Stimulated activated CD8-positive, alpha-beta memory T cell treated with anti-CD3 and anti-CD28 coated beads, Interleukin-7, amount 100 ng/mL, for 1 hour (primary cell): ENCODE measurements around the gene STRA6.

Experiments used
- DNase-seq, 2 donors: peaks; one replicate each; pipeline ENCODE4 v3.0.0-alpha.2; 2020; ENCODE audit warnings: low read depth in 2 of 2

Gene STRA6

GRCh38 chr15:74180881-74181602, 21.5 kb downstream of the STRA6 start:
- DNase-seq = no peak

DNA sequence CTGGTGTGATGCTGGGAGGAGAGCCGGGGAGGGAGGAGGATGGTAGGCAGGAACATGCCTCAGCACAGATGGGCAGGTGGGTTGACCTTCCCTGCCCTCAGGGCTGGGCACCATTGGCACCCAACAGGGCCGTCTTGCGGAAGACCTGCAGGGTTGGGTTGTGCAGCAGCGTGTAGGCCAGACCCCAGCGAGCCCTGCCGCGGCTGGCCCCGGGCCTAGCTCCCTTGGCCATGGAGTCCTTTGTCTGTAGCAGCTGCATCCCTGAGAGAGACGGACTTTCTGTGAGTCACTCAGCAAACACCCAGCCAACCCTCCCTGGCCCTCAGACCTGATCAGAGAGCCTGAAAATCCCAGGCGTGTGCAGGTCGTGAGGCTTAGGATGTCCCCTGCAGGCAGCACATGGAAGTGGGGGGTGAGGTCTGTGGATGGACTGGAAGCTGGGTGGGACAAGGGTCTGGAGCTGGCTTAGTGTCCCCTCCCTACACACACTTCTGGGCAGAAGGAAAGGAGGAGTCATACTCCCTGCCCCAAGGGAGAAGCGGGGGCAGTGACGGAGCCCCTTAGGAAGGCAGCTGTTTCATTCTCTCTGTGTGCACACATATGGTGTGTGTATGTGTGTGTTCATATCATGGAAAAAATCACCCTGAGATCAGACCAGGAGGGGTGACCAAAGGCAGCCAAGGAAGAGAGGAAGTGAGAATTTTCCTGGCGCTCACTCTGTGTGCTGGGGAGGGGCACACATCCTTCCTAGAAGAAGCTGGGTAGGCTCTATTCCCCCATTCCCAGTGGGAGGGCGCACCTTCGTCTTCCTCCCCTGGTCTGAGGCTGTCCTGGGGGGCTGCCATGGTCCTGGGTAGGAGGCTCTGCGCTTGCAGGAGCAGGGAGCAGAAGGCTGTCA, 22.4 kb downstream of the STRA6 start:
- DNase-seq = no peak

GRCh38 chr15:74179101-74179841, 23.3 kb downstream of the STRA6 start:
- no peak for DNase-seq

DNA sequence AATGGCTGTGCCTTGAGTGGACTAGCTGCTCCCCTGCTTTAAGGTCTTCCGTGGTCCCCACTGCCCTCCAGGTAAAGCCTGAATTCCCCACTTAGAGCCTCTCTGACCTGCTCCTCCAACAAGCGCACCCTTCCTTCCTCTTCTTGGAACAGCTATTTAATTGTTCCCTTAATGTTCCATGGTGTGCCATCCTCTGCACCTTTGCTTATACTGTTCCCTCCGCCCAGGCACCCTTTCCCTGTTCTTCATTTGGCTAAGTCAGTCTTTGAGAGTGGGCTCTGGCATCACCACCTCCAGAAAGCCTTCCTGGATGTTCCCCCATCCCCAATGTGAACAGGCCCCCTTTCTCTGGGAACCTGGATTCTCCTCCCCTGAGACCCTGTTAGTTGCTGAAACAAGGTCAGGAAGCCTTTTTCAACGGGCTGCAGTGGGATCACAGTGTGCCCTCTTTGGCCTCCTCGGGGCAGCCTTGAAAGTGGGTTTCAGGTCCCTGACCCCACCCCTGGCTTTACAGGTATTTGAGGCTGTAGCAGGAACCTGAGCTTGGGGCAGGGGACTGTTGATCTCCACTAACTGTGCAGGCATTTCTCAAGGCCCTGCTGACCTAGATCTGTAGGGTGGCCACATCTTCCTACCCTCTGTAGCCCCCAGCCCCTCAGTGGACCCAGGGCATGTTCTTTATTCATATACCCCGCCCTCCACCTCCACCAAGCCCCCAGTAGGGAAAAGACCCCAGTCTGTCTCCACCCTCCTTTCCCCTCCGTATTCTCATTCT, 24.1 kb downstream of the STRA6 start:
- no peak for DNase-seq

- no peak for DNase-seq
Measured at GRCh38 chr15:74176262-74177214, 26.0 kb downstream of the STRA6 start.

DNA sequence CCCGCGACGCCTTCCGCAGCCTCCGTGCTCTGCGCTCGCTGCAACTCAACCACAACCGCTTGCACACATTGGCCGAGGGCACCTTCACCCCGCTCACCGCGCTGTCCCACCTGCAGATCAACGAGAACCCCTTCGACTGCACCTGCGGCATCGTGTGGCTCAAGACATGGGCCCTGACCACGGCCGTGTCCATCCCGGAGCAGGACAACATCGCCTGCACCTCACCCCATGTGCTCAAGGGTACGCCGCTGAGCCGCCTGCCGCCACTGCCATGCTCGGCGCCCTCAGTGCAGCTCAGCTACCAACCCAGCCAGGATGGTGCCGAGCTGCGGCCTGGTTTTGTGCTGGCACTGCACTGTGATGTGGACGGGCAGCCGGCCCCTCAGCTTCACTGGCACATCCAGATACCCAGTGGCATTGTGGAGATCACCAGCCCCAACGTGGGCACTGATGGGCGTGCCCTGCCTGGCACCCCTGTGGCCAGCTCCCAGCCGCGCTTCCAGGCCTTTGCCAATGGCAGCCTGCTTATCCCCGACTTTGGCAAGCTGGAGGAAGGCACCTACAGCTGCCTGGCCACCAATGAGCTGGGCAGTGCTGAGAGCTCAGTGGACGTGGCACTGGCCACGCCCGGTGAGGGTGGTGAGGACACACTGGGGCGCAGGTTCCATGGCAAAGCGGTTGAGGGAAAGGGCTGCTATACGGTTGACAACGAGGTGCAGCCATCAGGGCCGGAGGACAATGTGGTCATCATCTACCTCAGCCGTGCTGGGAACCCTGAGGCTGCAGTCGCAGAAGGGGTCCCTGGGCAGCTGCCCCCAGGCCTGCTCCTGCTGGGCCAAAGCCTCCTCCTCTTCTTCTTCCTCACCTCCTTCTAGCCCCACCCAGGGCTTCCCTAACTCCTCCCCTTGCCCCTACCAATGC, 27.1 kb downstream of the STRA6 start:
- no peak for DNase-seq

GRCh38 chr15:74174958-74175253, 27.7 kb downstream of the STRA6 start:
- DNase-seq = no peak

DNA sequence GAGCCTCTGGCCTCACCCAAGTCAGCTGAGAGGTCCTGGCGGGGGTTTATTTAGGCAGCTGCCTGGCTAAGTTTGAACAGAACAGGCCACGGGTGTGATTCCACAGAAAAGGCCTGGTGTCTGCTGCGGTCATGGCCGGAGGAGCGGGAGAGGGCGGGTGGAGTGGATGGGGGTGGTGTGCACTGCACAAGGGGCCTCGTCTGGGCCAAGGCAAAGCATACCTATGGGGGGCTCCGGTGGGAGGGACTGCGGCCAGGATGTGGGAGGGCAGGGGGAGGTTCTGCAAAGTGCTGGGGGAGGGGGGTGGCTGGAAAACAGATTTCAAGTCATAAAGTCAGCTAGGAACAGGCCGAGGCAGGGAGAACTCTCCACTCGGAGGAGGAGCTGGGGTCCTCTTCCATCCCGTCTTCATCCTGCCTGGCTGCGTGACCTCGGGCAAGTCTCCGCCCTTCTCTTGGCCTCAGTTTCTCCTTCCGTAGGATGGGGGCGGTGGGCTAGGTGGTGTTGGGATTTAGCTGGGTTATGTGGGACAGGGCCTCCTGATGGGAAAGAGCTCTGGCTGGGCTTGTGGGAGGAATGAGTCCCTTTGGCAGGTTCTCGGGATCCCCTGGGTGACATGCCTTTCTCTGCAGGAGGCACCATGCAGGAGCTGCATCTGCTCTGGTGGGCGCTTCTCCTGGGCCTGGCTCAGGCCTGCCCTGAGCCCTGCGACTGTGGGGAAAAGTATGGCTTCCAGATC, 28.2 kb downstream of the STRA6 start:
- DNase-seq = no peak

- no peak for DNase-seq
Measured at GRCh38 chr15:74173380-74174218, 29.0 kb downstream of the STRA6 start, which contains the start of gene ISLR. TSS of gene ISLR (plus strand) at chr15:74173710. CDS start at chr15:74174859, 1,149 bp downstream.

DNA sequence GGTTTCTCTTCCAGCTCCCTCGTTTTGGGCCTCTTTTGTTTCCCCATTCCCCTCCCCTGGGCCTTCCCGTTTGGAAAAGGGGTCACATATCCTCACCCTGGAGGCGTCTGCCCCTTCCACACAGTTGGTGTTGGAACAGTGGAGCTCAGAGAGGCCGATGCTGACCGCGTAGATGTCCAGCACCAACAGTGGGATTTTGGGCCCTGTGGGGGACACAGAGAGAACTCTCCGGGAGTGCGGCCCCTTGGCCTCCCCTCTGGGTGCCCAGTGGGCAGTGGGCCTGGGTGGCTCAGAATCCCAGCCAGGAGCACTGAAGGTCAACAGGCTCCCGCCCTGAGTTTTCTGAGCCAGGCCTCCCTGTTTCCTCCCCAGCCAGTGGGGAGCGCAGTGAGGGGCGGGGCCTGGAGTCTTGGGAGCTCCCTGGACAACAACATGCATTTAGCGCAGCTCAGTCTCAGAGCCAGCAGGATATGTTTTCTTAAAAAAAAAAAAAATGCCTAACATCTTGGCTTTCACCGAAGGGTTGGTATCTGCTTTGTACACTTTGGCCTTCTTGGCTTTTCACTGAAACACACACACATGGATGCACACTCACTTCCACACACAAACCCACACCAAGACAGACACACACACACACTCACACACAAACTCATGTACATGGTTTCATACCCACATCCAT, 29.7 kb downstream of the STRA6 start:
- no peak for DNase-seq

- no peak for DNase-seq
Measured at GRCh38 chr15:74171965-74172541, 30.5 kb downstream of the STRA6 start.

DNA sequence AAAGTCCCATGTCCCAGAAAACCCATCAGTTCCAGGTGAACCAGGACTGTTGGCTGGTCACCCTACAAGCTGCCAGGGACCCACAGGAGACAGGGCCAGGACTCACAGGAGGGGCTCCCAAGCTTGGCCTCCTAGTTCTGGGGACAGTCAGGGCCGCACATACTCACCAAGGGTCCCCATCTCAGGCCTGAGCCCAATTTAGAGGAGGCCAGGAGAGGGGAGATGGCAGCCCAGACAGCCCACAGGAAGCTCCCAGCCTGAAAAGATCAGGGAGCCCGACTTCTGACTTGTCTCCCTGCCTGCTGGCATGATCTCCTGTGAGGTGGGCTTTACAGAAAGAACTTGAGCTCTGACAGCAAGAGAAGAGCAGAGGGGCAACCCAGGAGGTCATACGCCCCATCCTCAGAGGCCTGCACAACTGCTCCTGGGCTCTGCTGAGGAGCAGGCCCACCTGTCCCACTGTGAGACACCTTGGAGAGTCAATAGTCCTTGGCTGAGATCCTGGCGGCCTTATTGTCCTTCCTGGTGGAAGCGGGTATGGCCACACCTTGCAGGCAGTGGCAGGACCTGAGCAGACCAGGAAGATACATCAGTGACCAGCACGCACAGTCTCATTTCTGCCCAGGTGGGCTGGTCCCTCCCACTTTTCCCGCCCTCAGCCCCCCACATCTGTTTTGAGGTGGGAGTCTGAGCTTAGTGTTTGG, 31.6 kb downstream of the STRA6 start:
- no peak for DNase-seq

DNA sequence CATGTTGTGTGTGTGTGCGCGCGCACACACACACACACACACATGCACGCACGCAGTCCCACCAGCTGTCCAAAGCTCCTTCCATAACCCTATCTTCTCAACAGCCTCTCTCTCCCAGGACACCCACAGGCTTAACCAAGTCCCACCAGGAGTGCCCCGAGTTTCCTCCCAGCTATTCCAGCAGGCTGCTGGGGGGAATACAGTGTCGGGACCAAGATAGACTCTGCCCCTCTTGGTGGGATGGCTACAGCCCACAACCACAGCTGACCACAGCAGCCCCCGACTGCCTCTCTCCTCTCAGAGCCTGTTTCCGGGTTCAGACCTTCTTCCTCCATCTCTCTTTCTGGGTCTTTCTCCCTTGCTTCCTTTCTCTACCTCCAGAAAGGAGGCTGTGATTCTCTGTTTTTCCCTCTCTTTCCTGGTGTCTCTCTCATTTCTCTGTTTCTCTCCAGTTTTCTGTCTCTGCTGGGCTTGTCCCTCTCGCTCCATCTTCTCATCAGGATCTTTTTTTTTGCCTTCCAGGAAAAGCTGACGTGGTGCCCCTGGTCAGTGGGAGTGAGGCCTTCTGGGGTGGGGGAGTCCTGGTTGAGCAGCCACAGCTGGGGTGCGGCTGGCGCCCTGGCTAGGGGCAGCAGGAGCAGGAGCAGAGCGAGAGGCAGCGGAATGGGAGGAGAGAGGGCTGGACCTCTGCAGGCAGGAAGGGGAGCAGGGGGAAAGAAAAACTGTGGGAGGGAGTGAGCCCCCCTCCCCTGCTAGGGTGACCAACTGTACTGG, 32.3 kb downstream of the STRA6 start:
- no peak for DNase-seq

DNA sequence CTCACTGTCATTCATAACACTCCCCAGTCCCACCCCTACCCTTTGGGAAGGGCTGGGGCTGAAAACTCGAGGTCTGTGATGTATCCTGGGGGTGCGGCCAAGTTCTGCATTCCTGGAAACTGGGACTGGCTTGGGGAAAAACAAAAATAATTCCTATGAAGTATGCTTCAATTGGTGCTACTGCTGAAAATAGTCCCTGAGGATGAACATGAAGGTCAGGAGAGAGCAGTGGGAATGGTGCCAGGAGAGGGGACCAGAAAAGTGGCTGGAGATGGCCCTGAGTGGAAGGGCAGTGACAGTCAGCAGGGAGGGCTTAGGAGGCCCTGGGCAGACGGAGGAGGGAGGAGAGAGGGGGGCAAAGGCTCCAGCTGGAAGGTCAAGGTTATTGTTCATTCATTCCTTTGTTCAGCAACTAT, 33.9 kb downstream of the STRA6 start:
- no peak for DNase-seq

DNA sequence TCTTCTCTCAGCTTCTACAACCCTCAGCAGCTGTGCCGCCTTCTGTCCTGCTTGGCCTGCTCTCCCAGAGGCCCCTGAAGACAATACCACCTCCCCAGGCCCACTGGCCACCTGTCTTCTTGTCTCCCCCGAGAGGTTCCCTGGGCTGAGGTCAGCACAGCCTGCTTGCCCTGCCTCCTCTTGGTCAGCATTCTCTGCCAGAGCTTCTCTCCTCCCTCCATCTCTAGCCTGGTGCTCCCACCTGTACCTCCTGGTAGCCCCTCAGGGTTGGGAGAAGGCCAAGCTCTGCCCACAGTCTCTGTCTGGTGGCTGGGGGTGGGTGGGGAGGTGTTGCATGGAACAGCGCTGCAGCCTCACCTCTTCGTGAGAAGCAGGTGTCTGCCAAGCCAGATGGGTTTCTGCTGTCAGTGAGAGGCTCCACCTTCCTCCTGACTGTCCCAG, 34.7 kb downstream of the STRA6 start:
- DNase-seq = no peak
